ENCODE results near the gene NMRAL1. TPM values are rescaled to one million over a fixed set of nuclear protein-coding genes. Genes with fewer than 3 reads are reported as not detected.

NMRAL1 gene
- total RNA-seq, 1 donor from 2014 or later: 49.8 TPM

GRCh38 chr16:4467916-4468315, 6.5 kb downstream of the NMRAL1 start:
- DNase-seq (ENCODE audit: low read depth): no peak

- DNase-seq (ENCODE audit: low read depth): no peak
Observed at GRCh38 chr16:4465977-4466779, 8.2 kb downstream of the NMRAL1 start.

- DNase-seq (ENCODE audit: low read depth): no peak
Observed at GRCh38 chr16:4463522-4464163, 10.8 kb downstream of the NMRAL1 start.

- no peak for DNase-seq (ENCODE audit: low read depth)
Observed at GRCh38 chr16:4461250-4462085, 13.0 kb downstream of the NMRAL1 start.

GRCh38 chr16:4460936-4461249, 13.5 kb downstream of the NMRAL1 start:
- DNase-seq (ENCODE audit: low read depth): no peak

- DNase-seq (ENCODE audit: low read depth): no peak
Observed at GRCh38 chr16:4455951-4456350, 18.5 kb downstream of the NMRAL1 start.

GRCh38 chr16:4455081-4455480, 19.3 kb downstream of the NMRAL1 start:
- DNase-seq (ENCODE audit: low read depth): no peak

- no peak for DNase-seq (ENCODE audit: low read depth)
Observed at GRCh38 chr16:4454623-4455022, 19.8 kb downstream of the NMRAL1 start.

GRCh38 chr16:4452674-4453073, 21.8 kb downstream of the NMRAL1 start:
- DNase-seq (ENCODE audit: low read depth): no peak

- DNase-seq (ENCODE audit: low read depth): no peak
Observed at GRCh38 chr16:4450931-4451519, 23.4 kb downstream of the NMRAL1 start.

- no peak for DNase-seq (ENCODE audit: low read depth)
Observed at GRCh38 chr16:4450430-4450829, 24.0 kb downstream of the NMRAL1 start.

GRCh38 chr16:4443986-4444385, 30.4 kb downstream of the NMRAL1 start:
- DNase-seq (ENCODE audit: low read depth): no peak

GRCh38 chr16:4443271-4443670, 31.2 kb downstream of the NMRAL1 start:
- no peak for DNase-seq (ENCODE audit: low read depth)

GRCh38 chr16:4442371-4442770, 32.1 kb downstream of the NMRAL1 start:
- no peak for DNase-seq (ENCODE audit: low read depth)

GRCh38 chr16:4437366-4437765, 37.1 kb downstream of the NMRAL1 start:
- no peak for DNase-seq (ENCODE audit: low read depth)

- no peak for DNase-seq (ENCODE audit: low read depth)
Observed at GRCh38 chr16:4435337-4436067, 38.9 kb downstream of the NMRAL1 start.

- DNase-seq (ENCODE audit: low read depth): no peak
Observed at GRCh38 chr16:4433914-4434787, 40.3 kb downstream of the NMRAL1 start.

GRCh38 chr16:4433228-4433627, 41.2 kb downstream of the NMRAL1 start:
- no peak for DNase-seq (ENCODE audit: low read depth)

- DNase-seq (ENCODE audit: low read depth): no peak
Observed at GRCh38 chr16:4431023-4431422, 43.4 kb downstream of the NMRAL1 start.

- no peak for DNase-seq (ENCODE audit: low read depth)
Observed at GRCh38 chr16:4428500-4428899, 45.9 kb downstream of the NMRAL1 start.

Measured in renal cortical epithelial cell (primary cell).